Thyroid gland (tissue), 4 donors: Measurements from ENCODE around the gene TNPO3.

Experiments used
- CTCF ChIP-seq, 6 experiments: fragments of 200-600 bp in 3 of 6; fragments of 450-650 bp in 3 of 6; sonication (generic) in 3 of 6; IDR thresholded peaks; one replicate each; pipeline ENCODE4 v1.5.1; 2016 to 2019; ENCODE audit warnings: antibody characterized with exemption in 6 of 6, mild to moderate bottlenecking in 2 of 6, inconsistent platforms in 1 of 6, moderate library complexity in 1 of 6
- POLR2A ChIP-seq, 2 donors: fragments of 450-650 bp; IDR thresholded peaks; one replicate each; pipeline ENCODE4 v1.6.1; 2017; ENCODE audit warnings: antibody characterized with exemption in 2 of 2, mild to moderate bottlenecking in 2 of 2, moderate library complexity in 1 of 2

GRCh38 chr7:128939075-128939860 lies 115.6 kb downstream of the TNPO3 start:
- TF ChIP-seq CTCF (IDR thresholded peaks at IDR 0.05) = no peak
- TF ChIP-seq POLR2A (IDR thresholded peaks at IDR 0.05) = no peak
